ENCODE data around the gene EP400. TPM values are rescaled to one million over a fixed set of nuclear protein-coding genes. Genes with fewer than 3 reads are reported as not detected.

Gene EP400
- total and polyA plus RNA-seq, 2 experiments from 2014 or later = 10.3 to 12.3 TPM

DNA sequence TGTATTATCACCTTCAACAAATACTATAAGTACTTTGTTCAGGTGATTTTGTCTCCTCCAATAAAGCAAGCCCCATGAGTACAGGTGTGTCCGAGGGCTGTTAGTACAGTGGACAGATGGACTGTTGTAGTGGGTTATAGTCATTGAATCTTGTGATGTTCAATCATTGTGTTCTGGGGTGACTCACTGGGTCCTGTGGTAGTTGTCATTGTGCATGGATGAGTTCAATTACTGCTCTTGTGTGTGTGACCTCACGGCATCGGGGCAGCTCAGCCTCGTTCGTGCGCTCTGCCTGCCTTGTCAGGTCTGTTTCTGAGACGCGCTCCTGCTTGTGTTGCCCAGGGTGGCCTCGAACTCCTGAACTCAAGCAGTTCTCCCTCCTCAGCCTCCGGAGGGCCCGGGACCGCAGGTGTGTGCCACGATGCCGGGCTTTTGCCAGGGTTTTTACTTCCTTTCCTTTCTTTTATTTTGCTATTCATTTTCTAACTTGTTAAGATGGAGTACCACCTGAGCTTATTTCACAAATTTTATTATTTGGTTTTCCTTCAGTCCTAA lies 122.2 kb downstream of the EP400 start:
- Histone ChIP-seq H3K4me2 (no peak overlapping the region), H3K27me3 (no peaks in the 10 kb centered on the region), H3K9me3 (ENCODE audit: low read depth) (no peaks in the 10 kb centered on the region), H2AFZ (no peak overlapping the region), H3K27ac (no peak overlapping the region), H3K4me1 (ENCODE audit: insufficient read depth) (no peaks in the 10 kb centered on the region), H3K36me3 (replicated peaks; ENCODE audit: insufficient read depth, low read depth) (no peaks in the 10 kb centered on the region), H3K9me2 (replicated peaks; ENCODE audit: insufficient read depth) (no peaks in the 10 kb centered on the region), H3K4me3 (no peak overlapping the region), H3K79me2 (no peaks in the 10 kb centered on the region), H4K20me1 (ENCODE audit: insufficient read depth, poor library complexity, severe bottlenecking) (no peaks in the 10 kb centered on the region)
- no peak for DNase-seq (ENCODE audit: low spot score)
- 96% methylated on average over 14 of the region's 14 CpGs for WGBS (ENCODE audit: low lambda C conversion rate, missing lambda C conversion rate)
- TF ChIP-seq, protein P1, sequence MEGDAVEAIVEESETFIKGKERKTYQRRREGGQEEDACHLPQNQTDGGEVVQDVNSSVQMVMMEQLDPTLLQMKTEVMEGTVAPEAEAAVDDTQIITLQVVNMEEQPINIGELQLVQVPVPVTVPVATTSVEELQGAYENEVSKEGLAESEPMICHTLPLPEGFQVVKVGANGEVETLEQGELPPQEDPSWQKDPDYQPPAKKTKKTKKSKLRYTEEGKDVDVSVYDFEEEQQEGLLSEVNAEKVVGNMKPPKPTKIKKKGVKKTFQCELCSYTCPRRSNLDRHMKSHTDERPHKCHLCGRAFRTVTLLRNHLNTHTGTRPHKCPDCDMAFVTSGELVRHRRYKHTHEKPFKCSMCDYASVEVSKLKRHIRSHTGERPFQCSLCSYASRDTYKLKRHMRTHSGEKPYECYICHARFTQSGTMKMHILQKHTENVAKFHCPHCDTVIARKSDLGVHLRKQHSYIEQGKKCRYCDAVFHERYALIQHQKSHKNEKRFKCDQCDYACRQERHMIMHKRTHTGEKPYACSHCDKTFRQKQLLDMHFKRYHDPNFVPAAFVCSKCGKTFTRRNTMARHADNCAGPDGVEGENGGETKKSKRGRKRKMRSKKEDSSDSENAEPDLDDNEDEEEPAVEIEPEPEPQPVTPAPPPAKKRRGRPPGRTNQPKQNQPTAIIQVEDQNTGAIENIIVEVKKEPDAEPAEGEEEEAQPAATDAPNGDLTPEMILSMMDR (IDR thresholded peaks at IDR 0.05; ENCODE audit: poor library complexity) = no peak
- TF ChIP-seq EZH2 (IDR thresholded peaks at IDR 0.05; ENCODE audit: borderline replicate concordance) = no peak
- no peak for TF ChIP-seq EZH2phosphoT487 (IDR thresholded peaks at IDR 0.05; ENCODE audit: low read depth, severe bottlenecking, unreplicated experiment)

- no peak overlapping the region for H3K27ac ChIP-seq
- no peak overlapping the region for H2AFZ ChIP-seq
- no peaks in the 10 kb centered on the region for H3K36me3 ChIP-seq (replicated peaks; ENCODE audit: insufficient read depth, low read depth)
- 92% methylated on average over 14 of the region's 14 CpGs for WGBS (ENCODE audit: low lambda C conversion rate, missing lambda C conversion rate)
- no peak overlapping the region for H3K4me3 ChIP-seq
- H3K9me2 ChIP-seq (replicated peaks; ENCODE audit: insufficient read depth) = no peaks in the 10 kb centered on the region
- H3K4me1 ChIP-seq (ENCODE audit: insufficient read depth) = no peaks in the 10 kb centered on the region
- TF ChIP-seq, protein P1 (IDR thresholded peaks at IDR 0.05; ENCODE audit: poor library complexity) = no peak
- TF ChIP-seq EZH2phosphoT487 (IDR thresholded peaks at IDR 0.05; ENCODE audit: low read depth, severe bottlenecking, unreplicated experiment) (no peak), EZH2 (IDR thresholded peaks at IDR 0.05; ENCODE audit: borderline replicate concordance) (no peak)
- DNase-seq (ENCODE audit: low spot score) = no peak
- H3K9me3 ChIP-seq (ENCODE audit: low read depth) = no peaks in the 10 kb centered on the region
- H3K4me2 ChIP-seq = no peak overlapping the region
- H3K79me2 ChIP-seq = no peaks in the 10 kb centered on the region
- H4K20me1 ChIP-seq (ENCODE audit: insufficient read depth, poor library complexity, severe bottlenecking) = no peaks in the 10 kb centered on the region
- H3K27me3 ChIP-seq = no peaks in the 10 kb centered on the region
Observed at GRCh38 chr12:132074216-132074615, 124.5 kb downstream of the EP400 start.

GRCh38 chr12:132075026-132075713 lies 125.4 kb downstream of the EP400 start:
- WGBS (ENCODE audit: low lambda C conversion rate, missing lambda C conversion rate) = 92% methylated on average over 15 of the region's 15 CpGs
- no peak overlapping the region for H2AFZ ChIP-seq
- no peaks in the 10 kb centered on the region for H3K36me3 ChIP-seq (replicated peaks; ENCODE audit: insufficient read depth, low read depth)

More at GRCh38 chr12:132075026-132075713, 125.4 kb downstream of the EP400 start:
- no peaks in the 10 kb centered on the region for H3K4me1 ChIP-seq (ENCODE audit: insufficient read depth)
- TF ChIP-seq, protein P1 (IDR thresholded peaks at IDR 0.05; ENCODE audit: poor library complexity) = peak; percentile 7
- TF ChIP-seq EZH2 (IDR thresholded peaks at IDR 0.05; ENCODE audit: borderline replicate concordance) = no peak
- no peaks in the 10 kb centered on the region for H4K20me1 ChIP-seq (ENCODE audit: insufficient read depth, poor library complexity, severe bottlenecking)
- no peak overlapping the region for H3K4me2 ChIP-seq
- no peaks in the 10 kb centered on the region for H3K79me2 ChIP-seq
- DNase-seq (ENCODE audit: low spot score) = no peak
- no peak overlapping the region for H3K27ac ChIP-seq
- H3K9me2 ChIP-seq (replicated peaks; ENCODE audit: insufficient read depth) = no peaks in the 10 kb centered on the region
- no peaks in the 10 kb centered on the region for H3K9me3 ChIP-seq (ENCODE audit: low read depth)
- no peaks in the 10 kb centered on the region for H3K27me3 ChIP-seq
- H3K4me3 ChIP-seq = no peak overlapping the region
